Astrocyte (in vitro differentiated cells and primary cell): ENCODE measurements around the gene SEMA4G.

ENCODE experiments used
- EZH2 ChIP-seq: IDR thresholded peaks from 2 replicates; pipeline ENCODE4 v1.6.1; 2012; ENCODE audit warnings: mild to moderate bottlenecking, low read length, inconsistent platforms; ENCODE audit not compliant: insufficient read depth
- TF ChIP-seq, protein P1 (sequence below): IDR thresholded peaks from 2 replicates; pipeline ENCODE4 v1.5.1; 2011; ENCODE audit warnings: low read depth, mild to moderate bottlenecking, inconsistent platforms, low read length, moderate library complexity; ENCODE audit not compliant: insufficient read depth

DNA sequence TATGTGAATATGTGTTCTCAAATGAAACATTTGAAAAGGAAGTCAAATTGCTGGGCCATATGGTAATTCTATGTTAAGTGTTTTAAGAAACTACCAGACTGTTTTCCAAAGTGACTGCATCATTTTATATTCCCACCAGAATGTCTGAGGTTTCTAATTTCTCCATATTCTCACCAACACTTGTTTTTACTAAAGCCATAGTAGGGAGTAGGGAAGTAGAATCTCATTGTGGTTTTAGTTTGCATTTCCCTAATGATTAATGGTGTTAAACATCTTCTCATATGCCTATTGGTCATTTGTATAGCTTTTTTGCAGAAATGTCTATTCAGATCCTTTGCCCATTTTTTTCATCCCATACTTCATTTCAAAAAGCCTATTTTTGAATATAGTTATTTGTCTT lies 9.1 kb upstream of the SEMA4G start:
- no peak for TF ChIP-seq EZH2
- TF ChIP-seq, protein P1, sequence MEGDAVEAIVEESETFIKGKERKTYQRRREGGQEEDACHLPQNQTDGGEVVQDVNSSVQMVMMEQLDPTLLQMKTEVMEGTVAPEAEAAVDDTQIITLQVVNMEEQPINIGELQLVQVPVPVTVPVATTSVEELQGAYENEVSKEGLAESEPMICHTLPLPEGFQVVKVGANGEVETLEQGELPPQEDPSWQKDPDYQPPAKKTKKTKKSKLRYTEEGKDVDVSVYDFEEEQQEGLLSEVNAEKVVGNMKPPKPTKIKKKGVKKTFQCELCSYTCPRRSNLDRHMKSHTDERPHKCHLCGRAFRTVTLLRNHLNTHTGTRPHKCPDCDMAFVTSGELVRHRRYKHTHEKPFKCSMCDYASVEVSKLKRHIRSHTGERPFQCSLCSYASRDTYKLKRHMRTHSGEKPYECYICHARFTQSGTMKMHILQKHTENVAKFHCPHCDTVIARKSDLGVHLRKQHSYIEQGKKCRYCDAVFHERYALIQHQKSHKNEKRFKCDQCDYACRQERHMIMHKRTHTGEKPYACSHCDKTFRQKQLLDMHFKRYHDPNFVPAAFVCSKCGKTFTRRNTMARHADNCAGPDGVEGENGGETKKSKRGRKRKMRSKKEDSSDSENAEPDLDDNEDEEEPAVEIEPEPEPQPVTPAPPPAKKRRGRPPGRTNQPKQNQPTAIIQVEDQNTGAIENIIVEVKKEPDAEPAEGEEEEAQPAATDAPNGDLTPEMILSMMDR, result no peak
